ENCODE data around the gene COASY.
"Not testable (repeated sequence)": the region's sequence is repeated elsewhere in the genome, so short reads cannot be mapped to it uniquely, and the experiment has no call there.

The COASY gene

DNA sequence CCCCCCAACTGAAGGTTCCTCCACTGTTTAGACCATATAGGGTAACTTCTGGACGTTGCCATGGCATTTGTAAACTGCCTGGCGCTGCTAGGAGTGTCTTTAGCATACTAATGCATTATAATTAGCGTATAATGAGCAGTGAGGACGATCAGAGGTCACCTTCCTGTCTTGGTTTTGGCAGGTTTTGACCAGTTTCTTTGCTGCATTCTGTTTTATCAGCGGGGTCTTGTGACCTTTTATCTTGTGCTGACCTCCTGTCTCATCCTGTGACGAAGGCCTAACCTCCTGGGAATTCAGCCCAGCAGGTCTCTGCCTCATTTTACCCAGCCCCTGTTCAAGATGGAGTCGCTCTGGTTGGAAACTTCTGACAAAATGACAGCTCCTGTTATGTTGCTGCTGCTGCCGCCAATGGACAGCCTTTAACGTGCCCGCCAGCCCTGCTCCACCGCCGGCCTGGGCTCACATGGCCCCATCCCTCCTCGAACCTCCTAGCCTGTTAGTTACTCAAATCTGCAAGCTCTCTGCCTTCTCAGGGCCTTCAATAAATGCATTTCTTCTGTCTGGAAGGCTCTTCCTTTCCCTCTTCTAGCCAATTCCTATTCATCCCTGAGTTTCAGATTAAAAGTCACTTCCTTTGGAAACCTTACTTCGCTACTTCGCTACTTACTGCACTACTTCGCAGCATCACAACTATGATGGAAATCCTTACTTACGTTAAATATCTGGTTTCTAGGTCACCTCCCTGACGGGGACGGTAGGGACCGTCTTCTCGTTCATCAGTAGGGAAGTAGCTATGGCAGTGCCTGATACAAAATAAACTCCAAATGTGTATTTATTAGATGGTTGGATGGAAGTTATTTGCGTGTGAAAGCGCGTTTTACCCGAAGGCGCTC is 26.5 kb upstream of the COASY start:
- DNase-seq: no peak

DNA sequence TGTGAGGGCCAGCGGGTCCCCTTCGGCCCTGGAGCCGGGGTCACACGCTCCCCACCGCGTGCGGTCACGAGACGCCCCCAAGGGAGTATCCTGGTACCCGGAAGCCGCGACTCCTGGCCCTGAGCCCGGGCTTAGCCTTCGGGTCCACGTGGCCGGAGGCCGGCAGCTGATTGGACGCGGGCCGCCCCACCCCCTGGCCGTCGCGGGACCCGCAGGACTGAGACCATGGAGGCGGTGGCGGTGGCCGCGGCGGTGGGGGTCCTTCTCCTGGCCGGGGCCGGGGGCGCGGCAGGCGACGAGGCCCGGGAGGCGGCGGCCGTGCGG is 25.9 kb upstream of the COASY start, which contains the start of gene NAGLU:
NAGLU (plus strand) TSS at position 194 of the 324 bp plus-strand sequence; CDS start at position 226, 32 bp downstream.
- peak; percentile 94 for DNase-seq

DNA sequence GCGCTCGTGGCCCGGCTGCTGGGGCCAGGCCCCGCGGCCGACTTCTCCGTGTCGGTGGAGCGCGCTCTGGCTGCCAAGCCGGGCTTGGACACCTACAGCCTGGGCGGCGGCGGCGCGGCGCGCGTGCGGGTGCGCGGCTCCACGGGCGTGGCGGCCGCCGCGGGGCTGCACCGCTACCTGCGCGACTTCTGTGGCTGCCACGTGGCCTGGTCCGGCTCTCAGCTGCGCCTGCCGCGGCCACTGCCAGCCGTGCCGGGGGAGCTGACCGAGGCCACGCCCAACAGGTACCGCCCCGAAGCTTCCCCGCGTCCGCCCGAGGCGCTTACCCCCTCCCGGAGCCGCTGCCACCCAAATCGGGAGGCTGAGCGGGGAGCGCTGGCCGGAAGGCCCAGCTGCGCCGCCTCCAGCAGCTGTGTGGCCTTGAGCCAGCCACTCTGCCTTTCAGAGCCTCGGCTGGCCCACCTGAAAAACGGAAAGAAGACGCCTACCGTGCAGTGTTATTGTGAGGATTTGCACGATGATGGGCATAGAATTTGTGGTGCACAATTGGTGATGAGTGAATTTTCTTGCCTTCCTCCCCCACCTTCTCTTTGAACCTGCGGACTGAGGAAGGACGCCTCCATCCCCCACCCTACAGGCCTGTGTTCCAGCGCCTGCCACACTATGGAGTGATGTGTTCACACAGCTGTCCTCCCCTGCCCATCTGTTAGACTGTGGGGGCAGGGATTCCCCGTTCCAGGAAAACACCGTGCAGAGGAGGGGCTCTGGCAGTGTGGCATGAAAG is 25.4 kb upstream of the COASY start:
- DNase-seq: peak; percentile 79

DNA sequence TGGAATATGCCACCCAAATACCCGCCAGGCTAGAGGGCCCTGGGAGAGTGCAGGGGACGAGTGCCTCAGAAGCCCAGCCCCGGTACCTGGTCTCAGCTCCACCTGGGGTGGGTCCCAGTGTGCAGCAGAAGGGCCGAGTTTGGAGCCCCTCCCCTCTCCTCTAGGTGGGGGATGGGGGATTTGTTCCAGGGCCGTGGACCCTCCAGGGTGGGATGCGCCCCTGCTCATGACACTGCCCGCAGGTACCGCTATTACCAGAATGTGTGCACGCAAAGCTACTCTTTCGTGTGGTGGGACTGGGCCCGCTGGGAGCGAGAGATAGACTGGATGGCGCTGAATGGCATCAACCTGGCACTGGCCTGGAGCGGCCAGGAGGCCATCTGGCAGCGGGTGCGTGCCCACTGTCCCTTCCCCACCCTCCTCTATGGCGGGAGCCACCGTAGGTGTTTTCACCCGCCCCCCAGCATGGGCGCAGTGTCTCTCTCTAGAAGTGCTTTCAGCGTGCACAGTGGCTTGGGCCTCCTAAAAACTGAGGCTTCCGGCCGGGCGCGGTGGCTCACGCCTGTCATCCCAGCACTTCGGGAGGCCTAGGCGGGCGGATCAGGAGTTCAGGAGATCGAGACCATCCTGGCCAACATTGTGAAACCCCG is 24.7 kb upstream of the COASY start:
- no peak for DNase-seq

DNA sequence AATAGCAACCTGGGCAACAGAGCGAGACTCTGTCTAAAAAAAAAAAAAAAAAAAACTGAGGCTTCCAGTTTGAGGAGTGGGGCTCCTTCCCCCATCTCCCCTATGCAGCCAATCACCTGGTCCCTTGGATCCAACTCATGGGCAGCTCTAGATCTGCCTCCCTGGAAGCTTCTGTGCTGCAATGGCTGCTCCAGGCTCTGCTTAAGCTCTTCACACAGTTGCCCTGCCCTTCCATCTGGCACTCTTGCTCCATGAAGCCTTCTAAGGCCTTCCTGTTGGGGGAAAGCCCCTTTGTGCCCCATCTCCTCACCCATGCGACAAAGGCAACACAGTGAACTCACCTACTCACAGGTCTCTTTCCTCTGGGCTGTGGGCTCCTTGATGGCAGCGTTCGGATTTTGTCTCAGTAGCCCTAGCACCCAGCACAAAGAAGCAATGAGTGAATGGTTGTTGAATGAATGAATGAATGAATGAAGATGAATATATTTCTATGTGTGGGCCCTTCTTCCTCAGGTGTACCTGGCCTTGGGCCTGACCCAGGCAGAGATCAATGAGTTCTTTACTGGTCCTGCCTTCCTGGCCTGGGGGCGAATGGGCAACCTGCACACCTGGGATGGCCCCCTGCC is 24.0 kb upstream of the COASY start:
- no peak for DNase-seq

DNA sequence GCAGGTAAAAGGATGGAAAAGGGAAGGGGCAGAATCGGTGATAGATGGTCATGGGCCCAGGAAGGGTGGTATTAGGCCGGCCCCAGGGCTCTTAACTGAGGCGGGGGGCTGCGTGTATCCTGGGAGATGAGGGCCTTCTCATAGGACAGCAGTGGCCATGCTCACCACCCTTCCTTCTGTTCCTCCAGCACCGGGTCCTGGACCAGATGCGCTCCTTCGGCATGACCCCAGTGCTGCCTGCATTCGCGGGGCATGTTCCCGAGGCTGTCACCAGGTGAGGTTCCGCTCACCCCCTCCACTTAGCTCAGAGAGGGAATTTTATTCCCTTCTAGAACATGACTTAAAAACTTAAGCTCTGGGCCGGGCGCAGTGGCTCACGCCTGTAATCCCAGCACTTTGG is 23.5 kb upstream of the COASY start:
- DNase-seq: no peak

DNA sequence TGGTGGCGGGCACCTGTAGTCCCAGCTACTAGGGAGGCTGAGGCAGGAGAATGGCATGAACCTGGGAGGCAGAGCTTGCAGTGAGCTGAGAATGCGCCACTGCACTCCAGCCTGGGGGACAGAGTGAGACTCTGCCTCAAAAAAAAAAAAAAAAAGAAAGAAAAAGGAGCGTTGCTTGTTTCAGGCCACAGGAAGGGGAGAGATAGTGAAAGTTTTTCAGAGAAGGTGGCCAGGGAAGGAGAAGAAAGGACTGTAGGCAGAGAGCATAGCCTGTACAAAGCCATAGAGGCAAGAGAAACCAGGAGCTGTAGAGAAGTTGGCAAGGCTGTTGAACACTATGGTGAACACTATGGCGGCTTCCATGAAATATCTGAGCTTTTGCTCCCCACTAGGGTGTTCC is 21.4 kb upstream of the COASY start:
- DNase-seq: not testable (repeated sequence)

DNA sequence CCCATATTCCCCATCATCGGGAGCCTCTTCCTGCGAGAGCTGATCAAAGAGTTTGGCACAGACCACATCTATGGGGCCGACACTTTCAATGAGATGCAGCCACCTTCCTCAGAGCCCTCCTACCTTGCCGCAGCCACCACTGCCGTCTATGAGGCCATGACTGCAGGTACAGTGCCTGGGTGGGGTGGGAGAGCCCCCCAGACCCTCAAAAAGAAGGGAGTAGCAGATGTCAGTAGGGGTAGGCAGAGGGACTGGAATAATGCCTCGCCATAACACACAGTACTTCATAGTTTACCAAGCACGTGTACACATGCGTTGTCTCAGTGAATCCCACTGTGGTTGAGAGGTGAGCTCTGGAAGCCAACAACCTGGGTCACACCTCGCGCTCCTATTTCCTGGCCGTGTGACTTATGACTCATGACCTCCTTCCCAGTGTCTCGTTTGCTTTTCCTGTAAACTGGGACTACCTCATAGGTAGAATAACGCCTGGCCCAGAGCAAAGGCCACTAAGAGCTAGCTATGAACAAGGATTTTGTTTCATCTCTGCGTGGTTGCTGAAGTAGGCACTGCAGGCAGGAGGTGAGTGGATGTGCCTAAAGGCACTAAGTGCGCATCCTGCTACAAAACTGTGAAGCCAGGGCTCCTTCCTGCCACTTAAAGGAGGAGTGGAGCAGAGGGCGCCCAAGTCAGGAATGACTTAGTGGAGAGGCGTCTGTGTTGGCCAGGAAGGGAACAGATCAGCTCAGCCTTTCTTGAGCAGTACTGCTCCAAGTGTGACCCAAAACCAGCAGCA is 20.7 kb upstream of the COASY start:
- no peak for DNase-seq

DNA sequence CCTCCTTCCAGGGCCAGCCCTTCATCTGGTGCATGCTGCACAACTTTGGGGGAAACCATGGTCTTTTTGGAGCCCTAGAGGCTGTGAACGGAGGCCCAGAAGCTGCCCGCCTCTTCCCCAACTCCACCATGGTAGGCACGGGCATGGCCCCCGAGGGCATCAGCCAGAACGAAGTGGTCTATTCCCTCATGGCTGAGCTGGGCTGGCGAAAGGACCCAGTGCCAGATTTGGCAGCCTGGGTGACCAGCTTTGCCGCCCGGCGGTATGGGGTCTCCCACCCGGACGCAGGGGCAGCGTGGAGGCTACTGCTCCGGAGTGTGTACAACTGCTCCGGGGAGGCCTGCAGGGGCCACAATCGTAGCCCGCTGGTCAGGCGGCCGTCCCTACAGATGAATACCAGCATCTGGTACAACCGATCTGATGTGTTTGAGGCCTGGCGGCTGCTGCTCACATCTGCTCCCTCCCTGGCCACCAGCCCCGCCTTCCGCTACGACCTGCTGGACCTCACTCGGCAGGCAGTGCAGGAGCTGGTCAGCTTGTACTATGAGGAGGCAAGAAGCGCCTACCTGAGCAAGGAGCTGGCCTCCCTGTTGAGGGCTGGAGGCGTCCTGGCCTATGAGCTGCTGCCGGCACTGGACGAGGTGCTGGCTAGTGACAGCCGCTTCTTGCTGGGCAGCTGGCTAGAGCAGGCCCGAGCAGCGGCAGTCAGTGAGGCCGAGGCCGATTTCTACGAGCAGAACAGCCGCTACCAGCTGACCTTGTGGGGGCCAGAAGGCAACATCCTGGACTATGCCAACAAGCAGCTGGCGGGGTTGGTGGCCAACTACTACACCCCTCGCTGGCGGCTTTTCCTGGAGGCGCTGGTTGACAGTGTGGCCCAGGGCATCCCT is 18.5 kb upstream of the COASY start:
- DNase-seq: no peak

DNA sequence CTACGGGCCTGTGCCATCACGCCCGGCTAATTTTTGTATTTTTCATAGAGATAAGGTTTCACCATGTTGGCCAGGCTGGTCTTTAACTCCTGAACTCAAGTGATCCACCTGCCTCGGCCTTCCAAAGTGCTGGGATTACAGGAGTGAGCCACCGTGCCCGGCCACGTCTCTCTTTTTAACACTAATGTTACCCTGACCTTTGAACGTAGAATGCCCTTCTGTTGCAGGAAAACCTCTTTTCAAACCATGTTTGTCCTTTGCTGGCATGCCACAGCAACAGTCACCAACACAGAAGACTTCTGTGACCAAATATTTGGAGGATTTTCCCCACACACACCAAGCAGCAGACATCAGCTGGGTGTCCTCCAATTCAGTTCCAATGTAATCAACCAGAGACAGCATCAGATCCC is 17.1 kb upstream of the COASY start:
- no peak for DNase-seq

DNA sequence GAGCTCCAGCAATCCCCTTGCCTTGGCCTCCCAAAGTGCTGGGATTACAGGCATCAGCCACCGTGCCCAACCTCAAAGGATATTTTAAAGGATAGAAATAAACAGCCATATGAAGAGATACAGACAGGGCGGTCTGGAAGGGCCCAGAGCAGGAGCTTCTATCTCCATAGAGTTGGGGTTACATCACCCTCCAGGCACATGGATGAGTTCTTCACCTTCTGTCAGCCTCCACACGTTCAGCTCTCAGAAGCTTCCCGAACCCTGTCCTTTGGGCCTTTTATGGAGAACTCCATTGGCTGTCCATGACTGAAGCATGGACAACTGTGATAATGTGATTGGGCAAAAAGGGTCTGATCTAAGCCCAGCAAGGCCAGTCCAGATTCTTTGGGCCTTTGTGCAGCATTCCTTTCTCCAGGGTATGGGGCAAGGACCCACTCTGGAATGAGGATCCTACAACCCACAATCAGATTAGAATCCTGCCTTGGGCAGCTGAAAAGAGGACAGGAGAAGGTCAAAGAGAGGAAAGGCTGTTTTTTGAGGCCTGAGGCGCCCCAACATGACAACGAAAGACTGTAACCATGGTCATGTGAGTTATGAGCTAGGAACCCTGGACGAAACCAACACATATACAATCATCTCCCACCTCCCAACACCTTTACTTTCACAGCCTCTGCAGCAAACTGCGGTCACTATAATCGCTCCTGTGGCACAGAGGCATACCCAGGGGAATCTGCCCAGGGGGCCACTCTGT is 16.0 kb upstream of the COASY start:
- DNase-seq: not testable (repeated sequence)

DNA sequence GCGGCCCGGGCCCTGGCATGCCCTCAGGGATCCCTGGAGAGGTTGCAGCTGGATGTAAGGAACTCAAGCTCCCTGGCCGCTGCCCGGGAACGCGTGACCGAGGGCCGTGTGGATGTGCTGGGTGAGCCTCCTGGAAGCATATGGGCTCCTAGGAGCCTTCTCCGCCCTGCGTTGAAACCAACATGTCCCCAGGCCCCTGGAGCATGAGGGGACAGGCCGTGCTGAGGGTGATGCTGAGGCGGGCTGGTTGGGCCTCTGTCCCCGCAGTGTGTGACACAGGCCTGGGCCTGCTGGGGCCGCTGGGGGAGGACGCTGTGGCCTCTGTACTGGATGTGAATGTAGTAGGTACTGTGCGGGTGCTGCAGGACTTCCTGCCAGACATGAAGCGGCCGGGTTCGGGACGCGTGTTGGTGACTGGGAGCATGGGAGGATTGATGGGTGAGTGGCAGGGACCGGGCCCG is 14.9 kb upstream of the COASY start:
- DNase-seq: no peak

DNA sequence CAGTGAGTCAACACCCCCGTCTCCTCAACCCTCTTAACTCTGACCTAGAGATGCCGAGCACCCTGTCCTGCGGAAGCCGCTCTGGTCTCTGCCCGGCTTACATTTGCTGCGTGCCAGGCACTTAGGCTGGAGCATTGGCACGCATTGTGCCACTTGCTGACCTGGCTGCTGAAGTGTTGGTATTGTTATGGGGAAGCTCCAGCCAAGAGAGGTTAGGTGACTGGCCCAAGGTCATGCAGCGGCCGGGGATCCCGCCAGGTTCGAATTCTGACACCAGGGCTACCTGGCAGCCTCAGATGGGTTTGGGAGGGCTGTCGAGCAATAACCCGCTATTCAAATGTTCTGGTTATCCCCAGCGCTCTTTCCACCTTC is 14.3 kb upstream of the COASY start:
- no peak for DNase-seq

DNA sequence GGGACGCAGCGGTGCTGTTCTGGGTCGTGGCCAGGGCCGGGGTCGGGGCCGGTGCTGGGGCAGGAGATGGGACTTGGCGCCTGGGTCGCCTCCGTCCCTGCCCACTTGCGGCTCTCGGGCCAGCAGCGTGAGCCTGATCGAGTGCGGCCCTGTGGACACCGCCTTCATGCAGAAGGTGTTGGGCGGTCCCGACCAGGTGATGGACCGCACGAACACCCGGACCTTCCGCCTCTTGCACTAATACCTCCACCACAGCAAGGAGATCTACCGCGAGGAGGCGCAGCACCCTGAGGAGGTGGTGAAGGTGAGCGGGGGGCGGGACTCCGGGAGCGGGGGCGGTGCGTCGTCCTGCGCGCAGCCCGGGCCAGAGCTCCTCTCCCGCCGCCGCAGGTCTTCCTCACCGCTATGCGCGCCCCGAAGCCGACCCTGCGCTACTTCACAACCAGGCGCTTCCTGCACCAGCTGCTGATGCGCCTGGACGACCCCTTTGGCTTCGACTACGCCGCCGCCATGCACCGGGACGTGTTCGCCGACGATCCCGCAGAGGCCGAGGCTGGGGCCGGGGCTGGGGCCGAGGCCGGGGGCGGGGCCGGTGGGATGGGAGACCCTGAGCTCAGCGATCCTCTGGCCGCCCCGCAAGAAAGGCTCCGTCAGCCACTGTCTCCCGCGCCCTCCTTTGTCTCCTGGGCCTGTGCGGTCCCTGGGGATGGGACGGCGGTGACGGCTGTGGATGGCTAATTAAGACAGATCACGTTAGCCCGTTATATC is 13.7 kb upstream of the COASY start:
- DNase-seq: no peak

DNA sequence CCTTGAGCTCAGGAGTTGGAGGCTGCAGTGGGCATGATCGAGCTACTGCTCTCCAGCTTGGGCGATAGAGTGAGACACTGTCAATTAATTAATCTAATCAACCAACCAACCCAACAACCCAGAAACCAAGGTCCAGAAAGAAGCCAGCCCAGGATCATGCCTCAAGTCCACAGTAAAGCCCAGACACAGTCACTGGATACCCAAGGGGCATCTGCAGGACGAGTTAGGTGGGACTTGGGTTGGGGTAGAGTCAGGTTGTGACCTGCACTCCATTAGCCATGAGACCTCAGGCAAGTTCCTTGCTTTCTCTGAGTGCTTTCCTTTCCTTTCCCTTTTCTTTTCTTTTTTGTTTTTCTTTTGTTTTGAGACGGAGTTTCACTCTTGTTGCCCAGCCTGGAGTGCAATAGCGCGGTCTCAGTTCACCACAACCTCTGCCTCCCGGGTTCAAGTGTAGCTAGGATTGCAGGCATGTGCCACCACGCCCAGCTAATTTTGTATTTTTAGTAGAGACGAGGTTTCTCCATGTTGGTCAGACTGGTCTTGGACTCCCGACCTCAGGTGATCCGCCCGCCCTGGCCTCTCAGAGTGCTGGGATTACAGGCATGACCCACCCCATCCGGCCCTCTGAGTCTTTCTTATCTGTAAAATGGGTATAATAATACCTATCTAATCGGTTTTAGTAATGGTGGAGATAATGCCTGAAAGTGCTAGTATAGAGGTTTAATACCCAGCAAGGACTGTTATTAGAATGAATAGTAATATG is 12.8 kb upstream of the COASY start:
- DNase-seq: no peak

DNA sequence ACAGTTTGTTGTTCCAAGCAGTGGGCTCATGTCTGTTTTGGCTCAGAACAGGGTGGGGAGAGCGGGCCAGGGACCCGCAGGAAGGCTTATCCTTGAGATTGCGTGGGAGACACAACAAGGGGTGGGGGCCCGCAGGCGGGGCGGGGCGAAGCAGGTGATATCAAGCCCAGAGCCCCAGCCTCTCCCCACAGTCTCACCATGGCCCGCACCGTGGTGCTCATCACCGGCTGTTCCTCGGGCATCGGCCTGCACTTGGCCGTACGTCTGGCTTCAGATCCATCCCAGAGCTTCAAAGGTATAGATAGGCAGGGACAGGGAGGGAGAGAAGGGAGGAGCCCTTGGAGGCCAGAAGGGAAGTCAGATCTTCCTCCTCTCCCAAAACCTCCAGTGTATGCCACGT is 9.2 kb upstream of the COASY start, which contains the start of gene HSD17B1:
HSD17B1 (plus strand) TSS at position 188 of the 400 bp plus-strand sequence; CDS start at position 199, 11 bp downstream.
- not testable (repeated sequence) for DNase-seq

DNA sequence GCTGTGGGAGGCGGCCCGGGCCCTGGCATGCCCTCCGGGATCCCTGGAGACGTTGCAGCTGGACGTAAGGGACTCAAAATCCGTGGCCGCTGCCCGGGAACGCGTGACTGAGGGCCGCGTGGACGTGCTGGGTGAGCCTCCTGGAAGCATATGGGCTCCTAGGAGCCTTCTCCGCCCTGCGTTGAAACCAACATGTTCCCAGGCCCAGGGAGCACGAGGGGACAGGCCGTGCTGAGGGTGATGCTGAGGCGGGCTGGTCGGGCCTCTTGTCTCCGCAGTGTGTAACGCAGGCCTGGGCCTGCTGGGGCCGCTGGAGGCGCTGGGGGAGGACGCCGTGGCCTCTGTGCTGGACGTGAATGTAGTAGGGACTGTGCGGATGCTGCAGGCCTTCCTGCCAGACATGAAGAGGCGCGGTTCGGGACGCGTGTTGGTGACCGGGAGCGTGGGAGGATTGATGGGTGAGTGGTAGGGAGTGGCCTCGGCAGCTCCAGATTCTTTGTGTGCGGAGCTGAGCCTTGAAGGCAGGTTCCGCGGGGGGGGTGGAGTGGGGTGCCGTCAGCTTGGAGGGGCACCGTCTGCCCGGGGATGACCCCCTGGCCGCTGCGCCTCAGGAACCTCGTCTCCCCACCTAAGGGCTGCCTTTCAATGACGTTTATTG is 8.7 kb upstream of the COASY start:
- DNase-seq: no peak

DNA sequence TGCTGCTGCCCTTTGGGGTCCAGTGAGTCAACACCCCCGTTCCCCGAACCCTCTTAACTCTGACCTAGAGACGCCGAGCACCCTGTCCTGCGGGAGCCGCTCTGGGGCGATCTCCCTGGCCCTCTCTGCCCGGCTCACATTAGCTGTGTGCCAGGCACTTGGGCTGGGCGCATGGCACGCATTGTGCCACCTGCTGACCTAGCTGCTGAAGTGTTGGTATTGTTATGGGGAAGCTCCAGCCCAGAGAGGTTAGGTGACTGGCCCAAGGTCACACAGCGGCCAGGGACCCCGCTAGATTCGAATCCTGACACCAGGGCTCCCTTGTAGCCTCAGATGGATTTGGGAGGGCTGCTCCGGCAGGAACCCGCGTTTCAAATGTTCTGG is 8.1 kb upstream of the COASY start:
- DNase-seq: no peak
